Tibial nerve (tissue), 4 donors: Measurements from ENCODE around the gene PRAMEF20. TPM values are rescaled to one million over a fixed set of nuclear protein-coding genes. Genes with fewer than 3 reads are reported as not detected.

Source experiments
- DNase-seq, 2 donors: peaks; one replicate each; pipeline ENCODE4 v3.0.0-alpha.2; 2019; ENCODE audit warnings: low spot score in 2 of 2
- H3K27ac ChIP-seq, 4 donors: fragments of 200-600 bp; sonication (generic) in 3 of 4; one replicate each; pipeline ENCODE4 v1.5.1; 2017 to 2019; ENCODE audit warnings: mild to moderate bottlenecking in 1 of 4
- H3K27me3 ChIP-seq, 2 donors: fragments of 200-600 bp; sonication (generic) in 1 of 2; one replicate each; pipeline versions ENCODE4 v1.5.1 to v1.6.0; 2017 to 2019
- H3K36me3 ChIP-seq, 3 donors: fragments of 200-600 bp; sonication (generic); one replicate each; pipeline ENCODE4 v1.5.1; 2018 to 2019
- H3K4me1 ChIP-seq, 4 donors: fragments of 200-600 bp; sonication (generic) in 3 of 4; one replicate each; pipeline ENCODE4 v1.5.1; 2017 to 2019
- H3K4me3 ChIP-seq, 4 donors: fragments of 200-600 bp; sonication (generic) in 3 of 4; one replicate each; pipeline ENCODE4 v1.5.1; 2017 to 2019; ENCODE audit warnings: mild to moderate bottlenecking in 1 of 4, moderate library complexity in 1 of 4
- H3K9me3 ChIP-seq, 4 donors: fragments of 200-600 bp; sonication (generic) in 3 of 4; one replicate each; pipeline ENCODE4 v1.5.1; 2017 to 2019
- CTCF ChIP-seq, 5 experiments: fragments of 200-600 bp in 3 of 5; fragments of 450-650 bp in 2 of 5; sonication (generic) in 3 of 5; IDR thresholded peaks; one replicate each; pipeline ENCODE4 v1.5.1; 2016 to 2019; ENCODE audit warnings: antibody characterized with exemption in 5 of 5, mild to moderate bottlenecking in 3 of 5, moderate library complexity in 2 of 5
- EP300 ChIP-seq, 2 donors: sonication (generic); formaldehyde crosslinking; IDR thresholded peaks; one replicate each; pipeline ENCODE4 v1.6.1; 2017; ENCODE audit warnings: antibody characterized with exemption in 2 of 2, mild to moderate bottlenecking in 1 of 2
- POLR2A ChIP-seq, 2 donors: fragments of 450-650 bp; IDR thresholded peaks; one replicate each; pipeline ENCODE4 v1.6.1; 2017; ENCODE audit warnings: antibody characterized with exemption in 2 of 2, mild to moderate bottlenecking in 2 of 2, moderate library complexity in 2 of 2
- WGBS, 2 donors: methylation state at CpG; one replicate each; pipeline ENCODE4 v1.1.5; 2018; 5-methylcytosine and 5-hydroxymethylcytosine counted together
- total RNA-seq, 4 donors: library from RNA; depleted of rRNA; stranded (reverse); fragments of >200 nt; gene quantifications; one replicate each; pipeline ENCODE4 v1.1.0, GENCODE V29; 2016

PRAMEF20 gene
- total RNA-seq, 4 donors from 2014 or later, result not detected

DNA sequence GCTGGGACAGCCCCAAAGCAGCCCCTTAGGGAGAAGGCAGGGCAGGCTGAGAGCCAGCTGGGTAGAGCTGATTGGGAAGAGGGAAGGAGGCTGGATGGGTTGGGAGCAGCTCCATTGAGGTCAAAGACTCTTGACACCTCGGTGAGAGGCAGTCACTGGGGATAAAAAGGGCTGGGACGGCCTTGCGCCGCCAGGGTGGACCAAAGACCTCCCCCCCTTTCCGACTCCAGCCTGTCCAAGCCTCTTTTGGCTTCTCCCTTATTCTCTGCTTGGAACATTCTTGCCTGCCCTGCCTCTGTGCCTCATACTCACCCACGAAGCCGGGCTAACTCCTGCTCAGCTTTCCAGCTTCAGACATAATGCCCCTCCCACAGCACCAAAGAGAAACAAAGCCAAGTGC is 52.4 kb downstream of the PRAMEF20 start:
- TF ChIP-seq POLR2A (IDR thresholded peaks at IDR 0.05) (no peak), CTCF (IDR thresholded peaks at IDR 0.05) (no peak), EP300 (IDR thresholded peaks at IDR 0.05) (no peak)
- Histone ChIP-seq H3K36me3 (no peaks in the 10 kb centered on the region), H3K27me3 (no peaks in the 10 kb centered on the region), H3K27ac (no peak overlapping the region), H3K4me3 (no peak overlapping the region), H3K9me3 (no peaks in the 10 kb centered on the region), H3K4me1 (peaks cover 0 to 5% (median 0%) of the 10 kb centered on the region in 4 donors)
- DNase-seq, result no peak
- 46 to 48% methylated on average over 7 of the region's 7 CpGs for WGBS, 2 donors

GRCh38 chr1:13465515-13465914 is 55.3 kb downstream of the PRAMEF20 start:
- WGBS, 2 donors, result 61 to 65% methylated on average over 1 of the region's 1 CpG

DNA sequence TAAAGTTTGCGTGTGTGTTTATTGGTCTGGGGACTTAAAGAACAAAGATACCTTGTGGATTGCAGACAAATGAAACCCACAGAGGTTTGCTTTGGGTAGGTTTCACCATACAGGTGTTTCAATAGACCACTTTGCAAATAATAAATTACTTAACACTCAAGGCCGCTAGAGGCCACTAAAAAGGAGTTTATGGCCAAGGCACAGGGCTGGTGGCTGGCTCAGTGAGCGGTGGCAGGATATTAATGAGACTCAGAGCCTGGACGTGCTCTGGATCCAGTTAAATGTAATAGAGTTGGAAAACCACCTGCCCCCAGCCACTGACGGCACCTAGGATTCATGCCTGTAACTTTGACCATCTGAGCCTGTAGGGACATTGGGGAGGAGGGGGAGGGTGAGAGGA is 59.1 kb downstream of the PRAMEF20 start:
- TF ChIP-seq CTCF (IDR thresholded peaks at IDR 0.05), result no peak
- TF ChIP-seq EP300 (IDR thresholded peaks at IDR 0.05), result no peak
- TF ChIP-seq POLR2A (IDR thresholded peaks at IDR 0.05), result no peak
- H3K9me3 ChIP-seq, result peaks cover 0 to 5% (median 0%) of the 10 kb centered on the region in 4 donors
- peak in 1 of 2 donors; percentile 6 for DNase-seq
- no peak overlapping the region for H3K4me3 ChIP-seq
- 11 to 21% methylated on average over 5 of the region's 5 CpGs for WGBS, 2 donors
- H3K27me3 ChIP-seq, result no peaks in the 10 kb centered on the region
- H3K36me3 ChIP-seq, result no peaks in the 10 kb centered on the region
- no peaks in the 10 kb centered on the region for H3K4me1 ChIP-seq
- no peak overlapping the region for H3K27ac ChIP-seq

More at GRCh38 chr1:13465515-13465914, 55.3 kb downstream of the PRAMEF20 start:
- no peak for TF ChIP-seq CTCF (IDR thresholded peaks at IDR 0.05)
- TF ChIP-seq POLR2A (IDR thresholded peaks at IDR 0.05), result no peak
- no peak for TF ChIP-seq EP300 (IDR thresholded peaks at IDR 0.05)
- no peaks in the 10 kb centered on the region for H3K36me3 ChIP-seq
- no peak for DNase-seq
- no peak overlapping the region for H3K4me3 ChIP-seq
- no peaks in the 10 kb centered on the region for H3K27me3 ChIP-seq
- H3K4me1 ChIP-seq, result peaks cover 0 to 5% (median 0%) of the 10 kb centered on the region in 4 donors
- H3K9me3 ChIP-seq, result no peaks in the 10 kb centered on the region
- no peak overlapping the region for H3K27ac ChIP-seq

Other genes starting within 250 kb of the PRAMEF20 start
- not detected for gene HNRNPCL4, start 244.8 kb upstream of the PRAMEF20 start, total RNA-seq
- not detected for gene PRAMEF9, start 238.6 kb upstream of the PRAMEF20 start, total RNA-seq
- not detected for gene PRAMEF13, start 209.0 kb upstream of the PRAMEF20 start, total RNA-seq
- gene PRAMEF18, start 184.3 kb upstream of the PRAMEF20 start, total RNA-seq, result not detected
- not detected for gene PRAMEF5, start 156.3 kb upstream of the PRAMEF20 start, total RNA-seq
- not detected for gene PRAMEF8, start 125.3 kb upstream of the PRAMEF20 start, total RNA-seq
- not detected for gene PRAMEF33, start 106.9 kb upstream of the PRAMEF20 start, total RNA-seq
- not detected for gene PRAMEF15, start 94.9 kb upstream of the PRAMEF20 start, total RNA-seq
- gene PRAMEF14, start 63.3 kb upstream of the PRAMEF20 start, total RNA-seq, result not detected
- not detected for gene PRAMEF19, start 38.5 kb upstream of the PRAMEF20 start, total RNA-seq
- gene PRAMEF17, start 20.8 kb upstream of the PRAMEF20 start, total RNA-seq, result not detected
- 1 to 10 TPM in 1 of 4 donors, under 1 TPM in 2, not detected in 1; 0.39 to 1.7 (median 0.87) TPM for gene LRRC38, start 103.6 kb downstream of the PRAMEF20 start, total RNA-seq
- gene PDPN, start 173.4 kb downstream of the PRAMEF20 start, total RNA-seq, result 10 to 100 TPM; 16.2 to 25.7 (median 21.2) TPM